Measurements from ENCODE around the gene DEFB112.

DNA sequence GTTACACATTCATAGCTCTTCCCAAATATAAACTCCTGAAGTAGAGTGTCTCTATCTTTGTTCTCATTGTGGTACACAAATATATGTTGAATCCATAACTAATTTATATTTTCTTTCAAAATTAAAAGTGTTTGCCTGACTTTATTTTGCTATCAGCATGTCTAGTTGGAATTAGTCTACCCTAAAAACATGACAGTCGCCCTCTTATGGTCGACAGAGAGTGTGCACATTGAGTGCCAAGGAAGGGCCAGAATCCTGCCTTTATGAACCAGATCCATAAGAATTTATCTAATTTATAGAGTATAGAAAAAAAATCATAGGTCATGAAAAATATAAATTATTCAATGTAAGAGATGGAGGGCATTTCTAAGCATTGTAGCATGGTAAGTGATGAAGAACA is 12.3 kb upstream of the DEFB112 start:
- TF ChIP-seq SP1 (IDR thresholded peaks at IDR 0.05) (no peak), PKNOX1 (IDR thresholded peaks at IDR 0.05) (no peak), ZNF384 (IDR thresholded peaks at IDR 0.05) (no peak), ELF4 (IDR thresholded peaks at IDR 0.05) (no peak), TARDBP (IDR thresholded peaks at IDR 0.05) (no peak), CTBP1 (IDR thresholded peaks at IDR 0.05; ENCODE audit: borderline replicate concordance) (no peak)

Data from HEK293T (cell line).